ENCODE measurements around the gene TFF1.

Gene TFF1

GRCh38 chr21:42376338-42376982, 10.1 kb upstream of the TFF1 start:
- no peak for DNase-seq
- intact Hi-C loops (cut with DNase I; ENCODE audit: low total_unique reads) = no loop called here
- no peak overlapping the region for H3K4me3 ChIP-seq
- H3K9me3 ChIP-seq = peaks cover 0 to 6% (median 3%) of the 10 kb centered on the region in 3 donors
- no peak overlapping the region for H3K27ac ChIP-seq
- TF ChIP-seq CTCF (IDR thresholded peaks at IDR 0.05) = no peak
- no peaks in the 10 kb centered on the region for H3K36me3 ChIP-seq
- H3K27me3 ChIP-seq = peaks cover 0 to 44% of the 10 kb centered on the region in 2 donors
- no peaks in the 10 kb centered on the region for H3K4me1 ChIP-seq

GRCh38 chr21:42375966-42376337, 9.6 kb upstream of the TFF1 start:
- DNase-seq = no peak
- Histone ChIP-seq H3K27ac (no peak overlapping the region), H3K4me1 (no peaks in the 10 kb centered on the region), H3K9me3 (peaks cover 0 to under 1% (median 0%) of the 10 kb centered on the region in 3 donors), H3K27me3 (peaks cover 0 to 46% of the 10 kb centered on the region in 2 donors), H3K4me3 (no peak overlapping the region), H3K36me3 (no peaks in the 10 kb centered on the region)
- TF ChIP-seq CTCF (IDR thresholded peaks at IDR 0.05) = no peak
- intact Hi-C loops (cut with DNase I; ENCODE audit: low total_unique reads) = no loop called here

- intact Hi-C loops (cut with DNase I; ENCODE audit: low total_unique reads) = no loop called here
Measured at GRCh38 chr21:42375506-42375905, 9.2 kb upstream of the TFF1 start.

GRCh38 chr21:42374864-42375499, 8.6 kb upstream of the TFF1 start:
- no peak overlapping the region for H3K27ac ChIP-seq
- no peaks in the 10 kb centered on the region for H3K36me3 ChIP-seq
- H3K9me3 ChIP-seq = no peaks in the 10 kb centered on the region
- H3K4me1 ChIP-seq = no peaks in the 10 kb centered on the region
- no peak overlapping the region for H3K4me3 ChIP-seq
- no peak for DNase-seq
- peaks cover 0 to 54% of the 10 kb centered on the region in 2 donors for H3K27me3 ChIP-seq
- TF ChIP-seq CTCF (IDR thresholded peaks at IDR 0.05) = no peak
- intact Hi-C loops (cut with DNase I; ENCODE audit: low total_unique reads) = no loop called here

More at GRCh38 chr21:42375506-42375905, 9.2 kb upstream of the TFF1 start:
- no peak overlapping the region for H3K4me3 ChIP-seq
- H3K4me1 ChIP-seq = no peaks in the 10 kb centered on the region
- TF ChIP-seq CTCF (IDR thresholded peaks at IDR 0.05) = no peak
- H3K9me3 ChIP-seq = no peaks in the 10 kb centered on the region
- no peak overlapping the region for H3K27ac ChIP-seq
- H3K36me3 ChIP-seq = no peaks in the 10 kb centered on the region
- peaks cover 0 to 49% of the 10 kb centered on the region in 2 donors for H3K27me3 ChIP-seq
- DNase-seq = no peak

- no peak for DNase-seq
- H3K4me1 ChIP-seq = no peaks in the 10 kb centered on the region
- no peak overlapping the region for H3K27ac ChIP-seq
- H3K36me3 ChIP-seq = no peaks in the 10 kb centered on the region
- TF ChIP-seq CTCF (IDR thresholded peaks at IDR 0.05) = no peak
- peaks cover 0 to 59% of the 10 kb centered on the region in 2 donors for H3K27me3 ChIP-seq
- no peaks in the 10 kb centered on the region for H3K9me3 ChIP-seq
- no peak overlapping the region for H3K4me3 ChIP-seq
- intact Hi-C loops (cut with DNase I; ENCODE audit: low total_unique reads) = no loop called here
Measured at GRCh38 chr21:42374457-42374856, 8.1 kb upstream of the TFF1 start.

All from tibial artery (tissue), 4 donors.